Right atrium auricular region (tissue), 2 donors: Measurements from ENCODE around the gene SLC24A5. TPM values are rescaled to one million over a fixed set of nuclear protein-coding genes. Genes with fewer than 3 reads are reported as not detected.

Source experiments
- DNase-seq: peaks from one replicate; pipeline ENCODE4 v3.0.0-alpha.2; 2019; ENCODE audit warnings: low spot score
- H3K27ac ChIP-seq, 2 donors: fragments of 200-600 bp; sonication (generic); 1 replicate in 1 of 2; 2 replicates in 1 of 2; pipeline ENCODE4 v1.5.1; 2016 to 2019
- H3K27me3 ChIP-seq, 2 donors: fragments of 200-600 bp; sonication (generic); one replicate each; pipeline versions ENCODE4 v1.5.1 to v1.6.0; 2017 to 2019
- H3K36me3 ChIP-seq: fragments of 200-600 bp; sonication (generic); one replicate; pipeline ENCODE4 v1.5.1; 2016
- H3K4me1 ChIP-seq, 2 donors: fragments of 200-600 bp; sonication (generic); one replicate each; pipeline versions ENCODE4 v1.5.1 to v1.6.0; 2017 to 2019
- H3K4me3 ChIP-seq, 2 donors: fragments of 200-600 bp; sonication (generic); 1 replicate in 1 of 2; 2 replicates in 1 of 2; pipeline ENCODE4 v1.5.1; 2017 to 2019; ENCODE audit warnings: mild to moderate bottlenecking in 1 of 2, moderate library complexity in 1 of 2
- H3K9me3 ChIP-seq, 2 donors: fragments of 200-600 bp; sonication (generic); one replicate each; pipeline ENCODE4 v1.5.1; 2019
- total RNA-seq, 2 donors: library from RNA; depleted of rRNA; stranded (reverse); fragments of >200 nt; gene quantifications; one replicate each; pipeline ENCODE4 v1.1.0, GENCODE V29; 2016
- TF ChIP-seq, protein P1 (sequence below), 2 donors: fragments of 200-600 bp; sonication (generic); IDR thresholded peaks; one replicate each; pipeline ENCODE4 v1.5.1; 2019; ENCODE audit warnings: antibody characterized with exemption in 2 of 2

SLC24A5 gene
- total RNA-seq, 2 donors from 2014 or later: not detected

DNA sequence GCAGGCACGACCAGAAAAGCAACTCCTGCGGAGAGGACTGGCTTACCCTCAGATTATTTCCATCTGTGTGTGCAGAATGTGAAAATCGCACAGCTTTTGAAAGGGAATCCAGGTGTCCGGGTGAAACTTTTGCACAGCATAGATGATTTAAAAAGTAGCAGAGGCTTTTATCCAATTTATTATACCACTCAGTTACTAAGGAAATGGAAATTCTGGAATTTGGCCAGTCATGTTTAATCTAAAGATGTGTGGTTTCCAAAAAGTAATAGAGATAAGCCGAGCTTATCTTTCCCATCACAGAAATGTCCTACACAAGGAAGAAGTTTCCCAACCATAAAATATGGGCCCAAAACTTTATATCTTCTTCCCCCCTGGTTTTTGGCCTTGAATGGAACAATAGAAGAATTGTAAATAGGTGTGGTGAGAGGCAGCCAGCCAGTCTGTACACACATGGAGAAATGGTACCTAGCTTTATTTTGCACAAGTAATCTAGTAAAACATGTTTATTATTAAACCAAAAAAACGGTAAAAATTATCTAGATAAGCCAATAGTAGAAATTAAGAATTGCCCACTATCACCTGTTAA, 19.3 kb upstream of the SLC24A5 start:
- Histone ChIP-seq H3K4me1 (no peaks in the 10 kb centered on the region), H3K27ac (no peak overlapping the region), H3K9me3 (no peaks in the 10 kb centered on the region), H3K27me3 (no peaks in the 10 kb centered on the region), H3K4me3 (no peak overlapping the region), H3K36me3 (no peaks in the 10 kb centered on the region)
- TF ChIP-seq, protein P1, sequence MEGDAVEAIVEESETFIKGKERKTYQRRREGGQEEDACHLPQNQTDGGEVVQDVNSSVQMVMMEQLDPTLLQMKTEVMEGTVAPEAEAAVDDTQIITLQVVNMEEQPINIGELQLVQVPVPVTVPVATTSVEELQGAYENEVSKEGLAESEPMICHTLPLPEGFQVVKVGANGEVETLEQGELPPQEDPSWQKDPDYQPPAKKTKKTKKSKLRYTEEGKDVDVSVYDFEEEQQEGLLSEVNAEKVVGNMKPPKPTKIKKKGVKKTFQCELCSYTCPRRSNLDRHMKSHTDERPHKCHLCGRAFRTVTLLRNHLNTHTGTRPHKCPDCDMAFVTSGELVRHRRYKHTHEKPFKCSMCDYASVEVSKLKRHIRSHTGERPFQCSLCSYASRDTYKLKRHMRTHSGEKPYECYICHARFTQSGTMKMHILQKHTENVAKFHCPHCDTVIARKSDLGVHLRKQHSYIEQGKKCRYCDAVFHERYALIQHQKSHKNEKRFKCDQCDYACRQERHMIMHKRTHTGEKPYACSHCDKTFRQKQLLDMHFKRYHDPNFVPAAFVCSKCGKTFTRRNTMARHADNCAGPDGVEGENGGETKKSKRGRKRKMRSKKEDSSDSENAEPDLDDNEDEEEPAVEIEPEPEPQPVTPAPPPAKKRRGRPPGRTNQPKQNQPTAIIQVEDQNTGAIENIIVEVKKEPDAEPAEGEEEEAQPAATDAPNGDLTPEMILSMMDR (IDR thresholded peaks at IDR 0.05): no peak
- DNase-seq: no peak

DNA sequence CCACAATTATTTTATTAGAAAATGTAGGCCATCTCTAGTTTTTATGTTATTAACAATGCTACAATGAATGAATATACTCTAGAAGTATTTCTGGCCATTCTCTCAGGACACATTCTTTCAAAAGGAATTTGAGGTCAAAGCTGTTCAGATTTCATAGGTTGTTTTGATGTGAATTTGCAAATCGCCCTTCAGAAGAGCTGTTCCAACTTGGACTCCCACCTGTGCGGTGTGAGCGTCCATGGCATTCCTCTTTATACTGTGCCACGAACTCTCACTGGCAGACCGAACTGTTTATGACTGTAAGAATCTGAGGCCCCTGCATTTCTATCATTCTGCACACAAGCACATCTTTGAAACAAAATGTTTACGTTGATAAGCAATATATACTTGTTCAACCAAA, 18.6 kb upstream of the SLC24A5 start:
- no peak for DNase-seq
- TF ChIP-seq, protein P1 (IDR thresholded peaks at IDR 0.05): no peak
- Histone ChIP-seq H3K4me3 (no peak overlapping the region), H3K4me1 (no peaks in the 10 kb centered on the region), H3K27me3 (no peaks in the 10 kb centered on the region), H3K27ac (no peak overlapping the region), H3K9me3 (no peaks in the 10 kb centered on the region), H3K36me3 (no peaks in the 10 kb centered on the region)

DNA sequence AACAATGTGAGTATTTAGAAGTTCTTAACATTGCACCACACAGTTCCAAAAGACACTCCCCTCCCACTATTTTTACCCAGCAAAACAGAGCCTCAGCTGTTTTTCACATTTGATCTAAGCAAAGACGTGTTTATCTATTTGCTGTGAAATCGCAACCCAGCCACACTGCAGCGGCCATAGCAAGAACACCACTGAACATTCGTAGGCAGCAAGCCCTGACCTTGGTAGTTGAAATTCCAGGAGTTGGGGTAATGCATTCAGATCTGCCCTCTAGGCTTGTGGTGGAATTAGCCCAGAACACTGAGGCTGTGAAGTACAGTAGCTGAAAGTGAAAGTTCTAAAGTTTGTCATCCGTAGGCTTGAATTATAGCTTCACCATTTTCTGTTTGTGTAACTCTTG, 17.1 kb upstream of the SLC24A5 start:
- Histone ChIP-seq H3K27ac (no peak overlapping the region), H3K4me3 (no peak overlapping the region), H3K36me3 (no peaks in the 10 kb centered on the region), H3K4me1 (no peaks in the 10 kb centered on the region), H3K9me3 (no peaks in the 10 kb centered on the region), H3K27me3 (no peaks in the 10 kb centered on the region)
- DNase-seq: no peak
- TF ChIP-seq, protein P1 (IDR thresholded peaks at IDR 0.05): no peak

DNA sequence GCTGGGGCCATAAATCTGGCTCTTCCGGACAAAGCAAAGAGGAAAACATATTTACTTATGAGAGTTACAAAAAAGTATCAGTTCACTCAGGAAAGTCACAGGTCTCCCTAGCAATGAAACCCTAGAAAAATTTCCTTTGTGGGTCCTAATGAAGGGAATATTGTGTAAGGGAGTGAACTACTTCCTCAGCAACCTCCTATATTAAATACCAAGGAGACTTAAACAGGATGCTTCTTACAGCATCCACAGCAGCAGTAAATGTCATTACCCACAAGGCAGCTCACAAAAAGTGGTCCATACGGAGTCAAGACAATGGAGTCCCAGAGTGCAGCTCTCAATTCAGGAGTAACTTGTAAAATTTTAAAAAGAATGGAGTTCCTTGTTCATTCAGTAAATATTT, 14.9 kb upstream of the SLC24A5 start:
- H3K9me3 ChIP-seq: no peaks in the 10 kb centered on the region
- H3K27me3 ChIP-seq: no peaks in the 10 kb centered on the region
- no peak for DNase-seq
- TF ChIP-seq, protein P1 (IDR thresholded peaks at IDR 0.05): no peak
- no peak overlapping the region for H3K27ac ChIP-seq
- no peak overlapping the region for H3K4me3 ChIP-seq
- H3K4me1 ChIP-seq: no peaks in the 10 kb centered on the region
- no peaks in the 10 kb centered on the region for H3K36me3 ChIP-seq

DNA sequence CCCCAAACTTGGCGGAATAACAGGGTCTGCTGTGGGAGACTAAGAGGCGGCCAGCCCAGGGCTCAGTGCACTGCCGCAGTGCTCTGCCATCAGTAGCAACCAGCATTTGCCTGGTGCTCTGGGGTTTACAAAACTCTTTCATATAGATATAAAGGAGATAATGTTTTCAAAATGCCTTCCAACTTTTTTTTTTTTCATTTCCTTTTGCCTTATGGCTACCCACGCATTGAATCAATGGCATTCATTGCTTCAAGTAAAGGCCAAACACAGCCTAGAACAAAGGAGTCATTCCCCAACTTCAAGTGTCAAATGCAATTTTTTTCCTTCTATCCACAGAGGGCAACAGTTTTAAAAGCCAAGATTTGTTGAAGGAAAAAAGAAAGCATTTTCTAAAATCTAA, 11.6 kb upstream of the SLC24A5 start:
- TF ChIP-seq, protein P1 (IDR thresholded peaks at IDR 0.05): no peak
- Histone ChIP-seq H3K4me3 (no peak overlapping the region), H3K27me3 (no peaks in the 10 kb centered on the region), H3K4me1 (no peaks in the 10 kb centered on the region), H3K27ac (no peak overlapping the region), H3K36me3 (no peaks in the 10 kb centered on the region), H3K9me3 (no peaks in the 10 kb centered on the region)
- DNase-seq: no peak

- no peak overlapping the region for H3K27ac ChIP-seq
- H3K36me3 ChIP-seq: no peaks in the 10 kb centered on the region
- no peak for DNase-seq
- H3K4me3 ChIP-seq: no peak overlapping the region
- H3K9me3 ChIP-seq: no peaks in the 10 kb centered on the region
- H3K27me3 ChIP-seq: no peaks in the 10 kb centered on the region
- TF ChIP-seq, protein P1 (IDR thresholded peaks at IDR 0.05): no peak
- no peaks in the 10 kb centered on the region for H3K4me1 ChIP-seq
Measured at GRCh38 chr15:48109856-48110531, 10.8 kb upstream of the SLC24A5 start.
